ENCODE results near the gene TNS1.

DNA sequence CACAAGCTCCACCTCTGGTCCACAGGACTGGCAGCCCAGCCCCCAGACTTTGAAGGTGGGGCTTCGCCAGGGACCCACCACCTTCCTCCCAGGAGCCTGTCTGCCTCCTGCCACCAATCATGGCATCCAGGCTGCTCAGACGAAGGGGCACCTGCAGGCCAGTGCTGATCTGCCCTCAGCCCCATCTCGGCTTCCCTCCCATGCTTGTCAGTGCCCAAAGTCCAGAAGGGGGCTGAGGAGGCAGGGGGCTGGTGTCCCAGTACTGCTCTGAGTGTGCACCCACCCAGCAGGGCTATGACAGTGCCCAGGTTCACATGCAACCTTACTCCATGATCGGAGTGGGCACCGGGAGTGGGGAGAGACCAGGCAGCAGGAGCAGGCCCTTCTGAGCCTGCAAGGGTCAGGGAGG lies 40.9 kb upstream of the TNS1 start:
- TF ChIP-seq CTCF (IDR thresholded peaks at IDR 0.05): no peak
- no peak for TF ChIP-seq EZH2 (IDR thresholded peaks at IDR 0.05; ENCODE audit: borderline replicate concordance, insufficient read depth, low read depth, low read length, poor library complexity, severe bottlenecking)

Measured in B cell (primary cell).